Left lobe of liver (tissue), 1 donor: Measurements from ENCODE around the gene FSCN2. TPM values are rescaled to one million over a fixed set of nuclear protein-coding genes. Genes with fewer than 3 reads are reported as not detected.

Source experiments
- total RNA-seq: library from RNA; stranded (reverse); gene quantifications from one replicate; pipeline ENCODE4 v1.2.1, GENCODE V29; 2021
- donor health status: DM: no; HTN: yes; CAD: no.

The FSCN2 gene
- total RNA-seq, 1 donor from 2014 or later: 0.18 TPM

Other genes starting within 250 kb of the FSCN2 start
- 101 TPM for gene SLC38A10, start 233.1 kb upstream of the FSCN2 start, total RNA-seq
- 8.0 TPM for gene BAHCC1, start 132.9 kb upstream of the FSCN2 start, total RNA-seq
- gene ACTG1, start 15.6 kb upstream of the FSCN2 start, total RNA-seq: 264 TPM
- gene FAAP100, start 24.0 kb downstream of the FSCN2 start, total RNA-seq: 18.9 TPM
- gene NPLOC4, start 108.7 kb downstream of the FSCN2 start, total RNA-seq: 49.5 TPM
- 1.5 TPM for gene TSPAN10, start 108.8 kb downstream of the FSCN2 start, total RNA-seq
- 0.40 TPM for gene PDE6G, start 128.2 kb downstream of the FSCN2 start, total RNA-seq
- gene OXLD1, start 138.2 kb downstream of the FSCN2 start, total RNA-seq: 18.3 TPM
- 7.0 TPM for gene CCDC137, start 138.4 kb downstream of the FSCN2 start, total RNA-seq
- gene ARL16, start 155.4 kb downstream of the FSCN2 start, total RNA-seq: 5.1 TPM
- 40.3 TPM for gene HGS, start 155.6 kb downstream of the FSCN2 start, total RNA-seq
- 75.7 TPM for gene MRPL12, start 175.0 kb downstream of the FSCN2 start, total RNA-seq
- 105 TPM for gene SLC25A10, start 183.9 kb downstream of the FSCN2 start, total RNA-seq